ENCODE data around the gene LAMTOR2. TPM values are rescaled to one million over a fixed set of nuclear protein-coding genes. Genes with fewer than 3 reads are reported as not detected.

LAMTOR2 gene
- 103 and 130 TPM in 2 replicates for total RNA-seq

DNA sequence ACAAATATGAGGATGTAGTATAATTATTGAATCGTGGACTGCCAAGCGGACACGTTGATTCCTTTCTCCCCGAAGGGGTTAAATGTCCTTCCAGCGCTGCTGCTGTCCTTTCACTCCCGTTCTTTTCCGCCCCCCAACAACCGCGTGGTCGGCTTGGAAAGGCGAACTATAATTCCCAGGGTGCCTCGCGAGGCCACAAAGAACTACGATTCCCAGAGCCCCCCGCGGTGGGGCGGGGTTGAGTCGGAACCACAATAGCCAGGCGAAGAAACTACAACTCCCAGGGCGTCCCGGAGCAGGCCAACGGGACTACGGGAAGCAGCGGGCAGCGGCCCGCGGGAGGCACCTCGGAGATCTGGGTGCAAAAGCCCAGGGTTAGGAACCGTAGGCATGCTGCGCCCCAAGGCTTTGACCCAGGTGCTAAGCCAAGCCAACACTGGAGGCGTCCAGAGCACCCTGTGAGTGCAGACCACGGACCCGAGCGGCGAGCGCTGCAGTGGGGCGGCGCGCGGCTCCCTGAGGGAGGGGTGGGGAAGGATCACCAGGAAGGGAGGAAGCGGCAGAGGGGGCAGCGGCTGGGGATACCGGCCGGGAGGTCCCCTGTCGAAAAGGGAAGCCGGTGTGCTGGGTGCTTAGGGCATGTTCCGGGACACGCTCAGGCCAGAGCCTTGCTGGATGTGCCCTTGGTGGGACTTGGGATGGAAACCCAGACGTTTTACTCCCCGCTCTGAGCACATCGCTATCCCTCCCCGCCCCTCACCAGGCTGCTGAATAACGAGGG, at the start of gene LAMTOR2:
Gene LAMTOR2 (plus strand): TSS at position 283 of the 781 bp plus-strand sequence. CDS start 108 bp downstream, at position 391.

DNA sequence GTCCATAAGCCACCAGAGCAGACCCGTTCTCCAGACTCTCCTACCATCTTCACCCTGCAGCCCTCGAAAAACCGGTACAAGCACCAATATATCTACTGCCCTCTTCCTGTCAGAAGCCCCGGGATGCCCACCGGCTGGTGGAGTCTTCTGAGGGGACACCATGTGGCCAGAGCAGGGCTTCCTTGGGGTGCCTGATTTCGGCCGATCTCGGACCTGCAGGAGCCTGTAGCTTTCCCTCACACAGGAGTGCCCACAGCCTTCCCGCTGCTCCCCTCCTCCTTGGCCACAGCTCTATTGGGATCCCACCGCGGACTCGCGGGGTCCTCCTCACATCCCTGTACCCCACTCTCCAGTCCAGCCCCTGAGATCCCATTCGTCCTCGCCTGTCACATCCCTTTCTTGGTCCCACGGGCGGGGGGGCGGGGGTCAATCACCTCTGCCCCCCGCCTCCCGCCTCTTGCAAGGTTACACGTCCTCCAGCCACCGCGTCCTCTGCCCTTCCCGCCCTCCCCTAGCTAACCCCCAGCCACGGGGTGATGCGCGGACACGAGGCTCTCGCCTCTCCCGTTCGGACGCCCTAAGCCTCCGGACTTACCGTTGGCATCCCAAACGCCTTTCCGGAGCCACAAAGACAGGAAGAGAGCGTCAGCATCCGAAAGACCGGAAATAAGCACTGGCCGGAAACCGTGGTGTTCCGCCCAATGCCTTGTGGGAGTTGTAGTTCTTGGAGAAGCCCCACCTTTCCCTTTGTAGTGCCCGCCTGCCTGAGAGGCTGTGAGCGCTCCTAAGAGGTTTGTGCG, 34.1 kb upstream of the LAMTOR2 start, which contains the start of gene SSR2:
Gene SSR2 (minus strand): TSS at position 659 of the 800 bp plus-strand sequence. CDS start 784 bp downstream, outside the sequence.

DNA sequence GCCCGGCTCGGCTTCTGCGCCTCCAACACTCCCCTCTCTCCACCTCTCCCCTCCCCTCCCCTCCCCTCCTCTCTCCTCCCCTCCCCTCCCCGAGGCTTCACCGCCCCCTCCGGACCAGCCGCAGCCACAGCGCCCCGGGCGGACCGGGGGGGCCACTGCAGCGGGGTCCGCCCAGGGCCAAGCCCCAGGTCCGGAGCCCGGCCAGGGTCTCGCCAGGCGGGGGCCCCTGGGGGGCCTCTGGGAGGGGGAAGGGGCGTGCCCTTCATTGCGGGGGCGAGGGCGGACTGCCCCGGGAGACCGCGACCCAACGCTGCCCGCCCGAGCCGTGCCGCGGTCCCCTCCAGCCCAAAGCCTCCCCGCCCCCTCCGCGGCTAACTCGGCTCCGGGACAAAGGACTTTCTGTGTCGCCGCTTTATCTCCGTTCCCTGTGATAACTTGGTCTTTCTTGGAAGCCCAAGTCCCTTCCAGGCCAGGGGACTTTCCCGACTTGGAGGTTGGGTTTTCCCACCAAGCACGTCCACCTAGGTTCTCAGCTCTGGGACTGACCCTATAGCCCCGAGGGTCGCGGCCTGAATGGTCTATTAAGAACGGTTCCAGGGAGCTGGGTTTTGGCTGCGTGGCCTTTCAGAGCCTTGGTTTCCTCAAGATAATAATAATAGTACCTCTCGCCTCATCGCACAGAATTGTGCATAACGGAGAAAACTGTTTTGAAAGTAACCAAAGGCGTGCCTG, 648 bp upstream of the LAMTOR2 start, which contains the start of gene UBQLN4:
Gene UBQLN4 (minus strand): TSS at position 31 of the 732 bp plus-strand sequence. CDS start 97 bp downstream, outside the sequence.

DNA sequence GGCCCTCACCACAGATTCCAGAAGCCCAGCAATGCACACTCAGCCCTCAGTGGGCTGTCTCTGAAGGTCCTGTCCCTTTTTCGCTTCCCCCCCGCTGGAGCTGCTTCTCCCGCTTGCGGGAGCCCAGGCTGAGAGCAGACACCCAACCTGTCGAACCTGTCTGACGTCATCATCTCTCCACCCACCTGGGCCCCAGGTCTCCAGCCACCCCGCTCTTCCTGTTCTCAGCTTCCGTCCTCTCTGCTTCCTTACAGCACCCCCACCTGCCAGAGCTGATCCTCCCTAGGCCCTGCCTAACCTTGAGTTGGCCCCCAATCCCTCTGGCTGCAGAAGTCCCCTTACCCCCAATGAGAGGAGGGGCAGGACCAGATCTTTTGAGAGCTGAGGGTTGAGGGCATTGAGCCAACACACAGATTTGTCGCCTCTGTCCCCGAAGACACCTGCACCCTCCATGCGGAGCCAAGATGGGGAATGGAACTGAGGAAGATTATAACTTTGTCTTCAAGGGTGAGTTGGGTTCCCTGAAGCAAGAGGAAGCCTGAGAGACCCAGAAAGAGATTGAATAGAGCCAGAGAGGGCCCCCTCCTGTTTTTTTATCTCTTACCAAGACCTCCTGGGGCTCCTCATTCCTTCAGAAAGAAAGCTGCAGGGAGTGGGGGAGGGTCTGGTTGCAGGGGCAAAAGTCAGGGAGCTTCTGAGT, 6.5 kb downstream of the LAMTOR2 start, which contains the start of gene RAB25:
Gene RAB25 (plus strand): TSS at position 224 of the 700 bp plus-strand sequence. CDS start 241 bp downstream, at position 465.

DNA sequence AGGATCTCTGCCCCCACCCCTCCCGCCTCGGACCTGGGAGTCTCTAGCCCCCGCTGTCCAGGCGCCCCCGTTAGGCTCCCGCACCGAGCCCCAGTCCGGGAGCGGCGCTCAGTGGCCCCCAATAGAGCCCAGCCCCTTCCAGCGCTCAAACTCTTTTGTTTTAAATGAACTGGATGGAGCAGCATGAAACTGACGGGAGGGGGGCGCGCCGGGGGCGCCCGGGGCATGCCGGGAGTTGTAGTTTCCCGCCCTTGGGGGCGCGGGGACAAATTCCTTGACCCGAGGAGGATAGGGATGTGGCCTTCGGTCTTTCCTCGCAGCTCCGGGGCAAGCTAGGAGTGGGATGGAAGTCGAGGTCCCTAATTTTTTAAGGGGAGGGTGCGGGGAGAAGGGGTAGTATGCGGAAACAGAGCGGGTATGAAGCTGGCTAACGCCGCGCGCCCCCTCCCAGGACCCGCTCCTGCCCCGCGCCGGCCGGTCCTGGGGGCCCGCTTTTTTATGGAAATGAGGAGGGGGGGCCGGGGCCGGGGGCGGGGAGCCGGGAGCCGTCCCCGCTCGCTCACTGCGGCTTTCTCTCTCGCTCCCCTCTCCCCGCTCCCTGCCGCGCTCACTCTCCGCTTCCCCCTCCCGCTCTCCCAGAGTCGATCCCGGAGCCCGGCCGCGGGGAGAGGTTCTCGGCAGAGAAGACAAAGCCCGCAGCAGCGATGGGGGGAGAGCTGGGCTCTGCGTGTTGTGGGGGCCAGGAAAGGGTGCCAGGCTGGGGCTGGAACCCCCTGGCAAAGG, 27.9 kb downstream of the LAMTOR2 start, which contains the start of gene MEX3A:
Gene MEX3A (minus strand): TSS at position 157 of the 783 bp plus-strand sequence. CDS start 467 bp downstream, outside the sequence.

Other genes starting within 250 kb of the LAMTOR2 start
- 12.6 and 13.3 TPM in 2 replicates for gene GON4L, start 197.6 kb upstream of the LAMTOR2 start, total RNA-seq
- gene SYT11, start 195.2 kb upstream of the LAMTOR2 start, total RNA-seq: 1.3 TPM in 2 replicates
- 30.2 and 32.4 TPM in 2 replicates for gene RIT1, start 143.4 kb upstream of the LAMTOR2 start, total RNA-seq
- gene KHDC4, start 120.4 kb upstream of the LAMTOR2 start, total RNA-seq: 11.8 and 23.5 TPM in 2 replicates
- not detected in 2 replicates for gene RXFP4, start 113.1 kb upstream of the LAMTOR2 start, total RNA-seq
- 43.3 and 44.3 TPM in 2 replicates for gene ARHGEF2, start 76.2 kb upstream of the LAMTOR2 start, total RNA-seq
- 355 and 375 TPM in 2 replicates for gene SSR2, start 33.8 kb upstream of the LAMTOR2 start, total RNA-seq
- 21.4 and 25.2 TPM in 2 replicates for gene UBQLN4, start 984 bp upstream of the LAMTOR2 start, total RNA-seq
- 206 and 251 TPM in 2 replicates for gene RAB25, start 6.4 kb downstream of the LAMTOR2 start, total RNA-seq
- gene MEX3A, start 27.7 kb downstream of the LAMTOR2 start, total RNA-seq: 3.3 and 7.6 TPM in 2 replicates
- 995 and 1,028 TPM in 2 replicates for gene LMNA, start 59.9 kb downstream of the LAMTOR2 start, total RNA-seq
- gene SEMA4A, start 98.8 kb downstream of the LAMTOR2 start, total RNA-seq: 7.6 and 16.6 TPM in 2 replicates
- 9.2 and 13.0 TPM in 2 replicates for gene SLC25A44, start 139.3 kb downstream of the LAMTOR2 start, total RNA-seq
- gene PMF1, start 158.2 kb downstream of the LAMTOR2 start, total RNA-seq: 84.6 and 87.2 TPM in 2 replicates
- 0.14 TPM in 1 of 2 replicates, not detected in the other for gene BGLAP, start 187.4 kb downstream of the LAMTOR2 start, total RNA-seq
- 0.60 and 0.71 TPM in 2 replicates for gene PAQR6, start 193.3 kb downstream of the LAMTOR2 start, total RNA-seq
- gene SMG5, start 228.0 kb downstream of the LAMTOR2 start, total RNA-seq: 40.6 and 40.8 TPM in 2 replicates
- gene TMEM79, start 229.5 kb downstream of the LAMTOR2 start, total RNA-seq: 37.5 and 38.2 TPM in 2 replicates
- gene GLMP, start 240.9 kb downstream of the LAMTOR2 start, total RNA-seq: 28.6 and 42.5 TPM in 2 replicates
- gene VHLL, start 244.5 kb downstream of the LAMTOR2 start, total RNA-seq: not detected in 2 replicates